NT2/D1 (cell line): ENCODE results near the gene MYOZ1.

Experiments
- SUZ12 ChIP-seq: IDR thresholded peaks from 2 replicates; pipeline ENCODE4 v1.6.1; 2011; ENCODE audit not compliant: insufficient read length, insufficient read depth; ENCODE audit errors: extremely low read depth
- ZNF274 ChIP-seq: IDR thresholded peaks from 2 replicates; pipeline ENCODE4 v1.6.1; 2011; ENCODE audit warnings: mild to moderate bottlenecking, low read depth, low read length

DNA sequence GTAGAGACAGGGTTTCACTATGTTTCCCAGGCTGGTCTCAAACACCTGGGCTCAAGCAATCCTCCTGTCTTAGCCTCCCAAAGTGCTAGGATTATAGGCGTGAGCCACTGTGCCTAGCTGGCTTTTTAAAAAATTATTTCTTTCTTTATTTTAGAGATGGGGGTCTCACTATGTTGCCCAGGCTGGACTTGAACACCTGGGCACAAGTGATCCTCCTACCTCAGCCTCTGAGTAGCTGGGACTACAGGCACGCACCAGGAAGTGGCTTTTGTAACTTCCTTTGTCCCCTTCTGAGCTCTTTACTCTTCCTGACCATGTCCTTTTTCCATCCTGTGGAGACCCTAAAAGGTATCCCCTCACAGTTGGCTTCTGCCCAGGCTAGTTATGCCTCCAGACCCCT lies 2.1 kb upstream of the MYOZ1 start:
- TF ChIP-seq ZNF274: no peak
- TF ChIP-seq SUZ12: no peak
